AML-193 (cell line): ENCODE measurements around the gene FN3K.
A peak's percentile ranks its signal among the peaks of the same experiment; 100 is the strongest.
"Not testable (repeated sequence)": the region's sequence is repeated elsewhere in the genome, so short reads cannot be mapped to it uniquely, and the experiment has no call there.

Source experiments
- DNase-seq, 2 experiments: peaks; one replicate each; lab custom pipeline; 2025; lab: John Stamatoyannopoulos, UW

The FN3K gene

GRCh38 chr17:82775001-82775823, 39.8 kb downstream of the FN3K start:
- DNase-seq: no peak

- DNase-seq: no peak
These were observed 41.0 kb downstream of the FN3K start for GRCh38 chr17:82776454-82776853.

- DNase-seq: not testable (repeated sequence)
These were observed 42.5 kb downstream of the FN3K start for GRCh38 chr17:82777778-82778375.

GRCh38 chr17:82779541-82779940, 44.1 kb downstream of the FN3K start:
- no peak for DNase-seq

- no peak for DNase-seq
These were observed 44.8 kb downstream of the FN3K start for GRCh38 chr17:82780195-82780594.

GRCh38 chr17:82780971-82781893, 45.8 kb downstream of the FN3K start:
- no peak for DNase-seq

- DNase-seq: peak; percentile 81 to 87
These were observed 46.5 kb downstream of the FN3K start for GRCh38 chr17:82781894-82782274.

- no peak for DNase-seq
These were observed 47.3 kb downstream of the FN3K start for GRCh38 chr17:82782657-82783207.

- no peak for DNase-seq
These were observed 48.1 kb downstream of the FN3K start for GRCh38 chr17:82783498-82783897.

- not testable (repeated sequence) for DNase-seq
These were observed 50.2 kb downstream of the FN3K start for GRCh38 chr17:82785581-82785980.

GRCh38 chr17:82786427-82786826, 51.0 kb downstream of the FN3K start:
- DNase-seq: no peak

GRCh38 chr17:82787081-82787848, 51.9 kb downstream of the FN3K start:
- DNase-seq: no peak

- no peak for DNase-seq
These were observed 53.0 kb downstream of the FN3K start for GRCh38 chr17:82788206-82789001.

- DNase-seq: no peak
These were observed 53.7 kb downstream of the FN3K start for GRCh38 chr17:82789051-82789592.

GRCh38 chr17:82789806-82790205, 54.4 kb downstream of the FN3K start:
- no peak for DNase-seq

- DNase-seq: no peak
These were observed 55.0 kb downstream of the FN3K start for GRCh38 chr17:82790391-82790790.

GRCh38 chr17:82791532-82791931, 56.1 kb downstream of the FN3K start:
- no peak for DNase-seq

- no peak for DNase-seq
These were observed 58.7 kb downstream of the FN3K start for GRCh38 chr17:82793974-82794630.

- DNase-seq: no peak
These were observed 59.5 kb downstream of the FN3K start for GRCh38 chr17:82794781-82795482.
